GM21360 (cell line): ENCODE results near the gene OR1Q1.
"Not testable (repeated sequence)": the region's sequence is repeated elsewhere in the genome, so short reads cannot be mapped to it uniquely, and the experiment has no call there.

ENCODE experiments used
- ATAC-seq: cut with Tn5 transposase; IDR thresholded peaks from one replicate; pipeline ENCODE4 v1.9.1; 2021; ENCODE audit warnings: mild to moderate bottlenecking, moderate library complexity; ENCODE audit not compliant: unreplicated experiment

The OR1Q1 gene

DNA sequence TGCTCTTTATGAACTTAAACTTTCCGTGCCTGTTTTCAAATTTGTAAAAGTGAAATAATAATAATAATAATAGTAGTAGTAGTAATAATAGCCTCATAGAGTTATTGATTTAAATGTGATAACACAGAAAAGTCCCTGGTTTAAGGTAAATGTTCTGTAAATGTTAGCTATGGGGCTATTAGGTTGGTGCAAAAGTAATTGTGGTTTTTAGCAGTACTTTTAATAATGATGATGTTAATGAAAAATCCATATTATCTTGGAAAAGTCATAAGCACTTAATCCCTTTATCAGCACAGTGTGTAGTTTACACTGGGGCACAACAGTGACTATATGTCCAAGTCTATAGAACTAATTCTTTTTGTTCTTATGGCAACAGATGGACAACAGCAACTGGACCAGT lies at the start of gene OR1Q1:
Gene OR1Q1, plus strand, starts transcription at position 377 of the 400 bp plus-strand sequence. Its CDS starts 0 bp downstream, at position 377.
- ATAC-seq, result no peak

- no peak for ATAC-seq
Observed at GRCh38 chr9:122567901-122568300, 46.6 kb upstream of the OR1Q1 start.

- no peak for ATAC-seq
Observed at GRCh38 chr9:122572456-122572855, 42.1 kb upstream of the OR1Q1 start.

- no peak for ATAC-seq
Observed at GRCh38 chr9:122579874-122580273, 34.7 kb upstream of the OR1Q1 start.

DNA sequence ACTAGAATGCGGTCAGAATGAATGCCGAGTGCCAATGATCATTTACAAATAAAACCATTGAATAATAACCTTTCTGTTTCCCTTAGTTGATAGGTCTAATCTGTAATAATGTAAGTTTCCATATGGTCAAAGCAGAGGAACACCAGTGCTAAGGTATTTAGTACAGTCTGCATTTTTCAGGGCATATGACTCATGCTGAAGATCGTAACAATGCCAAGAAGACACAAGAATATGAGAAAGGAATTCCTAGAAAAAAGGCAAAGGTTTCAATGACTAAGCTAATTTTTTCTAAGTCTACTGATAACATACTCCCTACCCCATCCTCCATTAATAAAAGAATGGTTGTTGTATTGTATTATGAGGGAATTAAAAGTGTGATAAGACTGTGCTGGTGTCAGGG lies 34.2 kb upstream of the OR1Q1 start:
- no peak for ATAC-seq

- ATAC-seq, result not testable (repeated sequence)
Observed at GRCh38 chr9:122583284-122583683, 31.3 kb upstream of the OR1Q1 start, which contains the start of gene OR1L8. Gene OR1L8 (minus strand): TSS chr9:122583384. CDS start chr9:122568477, 14,907 bp downstream.

GRCh38 chr9:122605691-122606090 lies 8.8 kb upstream of the OR1Q1 start:
- no peak for ATAC-seq

GRCh38 chr9:122606587-122606986 lies 8.0 kb upstream of the OR1Q1 start:
- ATAC-seq, result no peak

DNA sequence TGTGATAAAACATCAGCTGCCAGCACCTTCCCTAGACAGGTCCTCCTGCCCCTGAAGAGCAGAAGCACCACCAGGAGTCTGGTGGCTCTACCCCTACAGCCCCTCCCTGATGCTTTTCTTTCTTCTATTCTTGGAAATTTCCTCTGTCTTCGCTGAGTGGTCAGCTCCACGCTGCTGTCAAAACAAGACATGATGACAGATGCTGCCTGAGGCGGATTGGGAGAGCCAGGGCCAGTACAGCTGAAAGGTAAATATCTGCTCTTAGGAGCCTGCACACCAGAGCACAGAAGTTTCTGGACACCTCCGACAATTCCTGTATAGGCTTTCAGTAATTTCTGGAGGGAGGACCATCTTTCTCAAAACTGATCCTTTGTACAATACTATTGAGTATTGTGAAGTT lies 4.7 kb upstream of the OR1Q1 start:
- no peak for ATAC-seq

GRCh38 chr9:122619996-122620395 lies 5.5 kb downstream of the OR1Q1 start:
- ATAC-seq, result no peak

GRCh38 chr9:122642226-122642625 lies 27.7 kb downstream of the OR1Q1 start:
- ATAC-seq, result no peak

DNA sequence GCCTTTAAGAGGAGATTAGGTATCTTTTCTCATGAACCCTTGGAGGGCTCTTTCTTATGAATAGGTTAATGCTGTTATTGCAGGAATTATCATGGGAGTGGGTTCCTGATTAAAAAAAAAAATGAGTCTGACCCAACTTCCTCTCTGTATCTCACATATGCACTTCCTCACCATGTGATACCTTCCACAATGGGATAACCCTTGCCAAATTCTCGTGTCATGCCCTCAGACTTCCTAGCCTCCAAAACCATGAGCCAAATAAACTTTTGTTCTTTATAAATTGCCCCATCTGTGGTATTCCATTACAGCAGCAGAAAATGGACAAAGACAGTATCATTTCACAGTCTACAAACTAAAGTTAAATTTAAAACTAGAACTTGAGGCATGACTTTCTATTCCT lies 41.8 kb downstream of the OR1Q1 start:
- ATAC-seq, result no peak

GRCh38 chr9:122657527-122657926 lies 43.0 kb downstream of the OR1Q1 start, which contains the start of gene OR1B1:
Gene OR1B1 (minus strand): TSS chr9:122657627.
- no peak for ATAC-seq

GRCh38 chr9:122661416-122661815 lies 46.9 kb downstream of the OR1Q1 start, which contains the start of gene OR1L1:
Gene OR1L1 (plus strand): TSS chr9:122661716. CDS start chr9:122661716, 0 bp downstream.
- ATAC-seq, result no peak
